GM21447 (cell line): ENCODE data around the gene OLIG3.

ENCODE experiments used
- ATAC-seq: cut with Tn5 transposase; IDR thresholded peaks from one replicate; pipeline ENCODE4 v1.9.1; 2021; ENCODE audit not compliant: unreplicated experiment

OLIG3 gene

DNA sequence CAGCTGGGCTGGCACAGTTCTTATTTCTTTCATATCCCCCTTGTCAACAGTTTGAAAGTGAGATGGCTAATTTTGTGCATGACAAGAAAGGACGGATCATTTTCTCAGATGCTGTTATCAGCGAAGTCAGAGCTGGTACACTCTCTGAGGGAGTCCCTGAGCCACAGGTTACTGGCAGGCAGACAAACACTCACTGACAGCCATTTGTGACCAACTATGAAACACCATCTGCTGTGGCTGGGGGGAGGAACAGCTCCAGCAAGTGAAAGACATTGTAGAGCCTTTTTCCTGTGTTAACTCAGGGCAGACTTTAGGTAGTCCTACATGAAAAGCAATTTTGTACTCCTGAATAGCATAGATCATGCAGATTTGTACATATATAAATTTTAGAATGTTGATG, 22.2 kb downstream of the OLIG3 start:
- no peak for ATAC-seq

DNA sequence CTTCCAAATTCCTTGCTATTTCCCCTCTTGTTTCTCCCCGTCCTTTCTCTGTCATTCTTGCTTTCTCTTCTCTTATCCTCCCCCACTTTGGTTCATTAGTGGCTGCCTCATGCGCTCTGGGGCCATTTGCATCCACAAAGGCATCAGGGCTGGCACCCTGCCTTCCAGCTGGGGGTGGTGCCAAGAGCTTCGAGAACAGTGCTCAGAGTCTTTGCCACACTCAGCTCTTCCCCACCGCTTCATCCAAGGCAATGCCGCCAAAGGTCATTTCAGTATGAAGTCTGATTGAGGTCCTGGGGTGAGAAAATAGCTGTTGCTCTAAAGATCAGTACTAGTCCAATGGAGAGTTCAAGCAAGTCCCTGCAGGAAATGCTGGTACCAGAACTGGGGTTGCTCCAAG, 22.7 kb downstream of the OLIG3 start:
- no peak for ATAC-seq

DNA sequence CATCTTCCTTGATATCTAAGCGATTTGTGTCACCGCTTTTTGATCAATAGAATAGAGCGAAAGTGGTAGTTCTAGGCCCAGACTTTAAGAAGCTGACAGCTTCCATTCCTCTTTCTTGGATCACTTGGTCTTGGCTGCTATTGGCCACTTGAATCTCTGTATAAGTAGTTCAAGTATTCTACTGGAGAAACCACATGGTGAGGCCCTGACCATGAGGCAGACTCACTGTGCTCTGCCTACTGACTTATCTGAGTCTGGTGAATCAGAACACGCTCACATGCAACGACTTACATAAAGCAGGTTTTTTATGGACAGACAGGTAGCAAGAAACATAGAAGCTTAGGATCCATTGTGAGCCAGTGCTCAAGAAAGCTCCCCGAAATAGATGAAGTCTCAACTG, 27.0 kb downstream of the OLIG3 start:
- ATAC-seq = no peak

DNA sequence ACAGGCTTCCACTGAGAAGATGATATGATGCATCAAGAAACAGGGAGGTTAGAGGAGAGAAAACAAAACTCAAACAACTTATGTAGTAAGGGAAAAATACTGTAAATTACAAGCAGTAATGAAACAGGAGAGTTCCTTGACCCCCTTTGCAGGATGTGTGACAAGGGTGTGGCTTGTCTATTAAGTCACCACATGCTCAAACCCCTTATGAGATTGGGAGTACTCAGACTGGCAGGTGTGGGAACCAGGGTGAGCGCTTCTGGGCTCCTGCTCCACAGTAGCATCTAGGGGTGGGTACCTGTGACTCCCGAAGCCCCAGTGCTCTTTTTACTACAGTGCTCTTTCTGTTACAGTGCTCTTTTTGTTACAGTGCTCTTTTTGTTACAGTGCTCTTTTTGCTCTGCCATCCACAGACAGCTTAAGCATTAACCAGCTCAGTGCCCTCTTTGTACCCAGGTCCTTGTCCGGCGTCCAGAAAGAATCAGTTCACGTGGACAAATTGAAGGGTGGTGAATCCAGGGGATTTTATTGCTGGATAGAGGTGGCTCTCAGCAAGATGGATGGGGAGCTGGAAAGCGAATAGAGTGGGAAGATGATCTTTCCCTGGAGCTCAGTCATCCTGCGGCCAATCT, 28.7 kb downstream of the OLIG3 start:
- ATAC-seq = no peak

DNA sequence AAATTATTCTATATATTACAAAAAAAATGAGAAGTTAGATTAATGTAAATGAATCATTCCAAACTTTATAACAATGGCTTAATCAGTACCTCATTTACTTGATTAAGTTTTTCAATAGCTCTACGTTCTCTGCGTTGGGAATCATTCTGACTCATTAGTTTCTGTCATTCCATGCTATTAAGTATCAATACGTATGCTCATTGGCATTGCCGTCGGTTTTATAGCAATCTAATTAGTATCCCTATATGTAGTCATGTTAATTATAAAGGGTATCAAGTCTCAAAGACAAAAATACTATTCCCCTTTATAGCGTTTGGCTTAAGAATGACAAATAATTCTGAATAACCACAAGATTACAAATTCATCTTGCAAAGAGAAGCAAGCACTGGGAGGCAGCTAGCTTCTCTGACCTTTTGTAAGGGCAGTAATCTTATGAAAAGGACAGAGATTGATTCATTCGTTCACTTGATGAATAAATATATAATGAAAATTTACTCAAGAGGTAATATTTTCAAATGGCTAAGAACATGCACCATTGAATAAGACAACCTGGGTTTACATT, 41.8 kb downstream of the OLIG3 start:
- no peak for ATAC-seq

DNA sequence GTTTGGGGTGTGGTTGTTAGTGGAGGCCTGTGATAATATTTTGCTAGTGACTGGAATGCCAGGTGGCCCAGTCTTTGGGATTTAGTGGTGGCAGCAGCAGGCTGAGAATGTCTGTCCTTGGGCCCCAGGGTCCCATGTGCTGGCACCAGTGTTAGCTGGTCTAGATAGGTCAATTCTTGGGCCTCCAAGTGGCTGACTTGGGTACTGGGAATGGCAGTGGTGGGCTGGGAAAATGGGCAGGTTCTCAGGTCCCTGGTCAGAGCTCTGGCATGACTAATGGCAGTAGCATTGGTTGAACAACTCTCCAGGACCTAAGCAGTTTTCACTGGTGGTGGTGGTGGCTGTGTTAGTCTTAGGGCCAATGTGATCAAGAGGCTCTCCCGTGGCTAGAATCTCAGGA, 50.3 kb downstream of the OLIG3 start:
- no peak for ATAC-seq
